ENCODE data around the gene MAGI1. TPM values are rescaled to one million over a fixed set of nuclear protein-coding genes. Genes with fewer than 3 reads are reported as not detected.

MAGI1 gene
- total and polyA plus RNA-seq, 2 donors (not counting 1 experiment from before 2014, with no cell fraction given) = 0.10 to 0.22 TPM

- CTCF ChIA-PET = no interaction called here
- Mint-ChIP-seq H3K9me3 (ENCODE audit: insufficient read depth) (peaks cover 3% of the 10 kb centered on the region), H3K4me3 (no peak overlapping the region), H3K4me1 (no peaks in the 10 kb centered on the region), H3K27ac (no peak overlapping the region), H3K27me3 (no peaks in the 10 kb centered on the region)
- Histone ChIP-seq H3K79me2 (ENCODE audit: control insufficient read depth, insufficient read depth, low read length) (no peaks in the 10 kb centered on the region), H3K4me1 (ENCODE audit: control insufficient read depth in 2 of 2, insufficient read depth in 2 of 2, low read length in 2 of 2) (no peaks in the 10 kb centered on the region), H3K27me3 (replicated peaks in 1 of 4; ENCODE audit: control extremely low read depth in 1 of 4, control insufficient read depth in 3 of 4, insufficient read depth in 4 of 4, low read length in 3 of 4) (no peaks in the 10 kb centered on the region), H3K9me3 (ENCODE audit: control extremely low read depth in 1 of 3, control insufficient read depth in 2 of 3, insufficient read depth in 1 of 3, low read length in 2 of 3) (no peaks in the 10 kb centered on the region), H3K36me3 (replicated peaks in 1 of 2; ENCODE audit: control extremely low read depth in 1 of 2, control insufficient read depth in 1 of 2, extremely low read depth in 1 of 2, insufficient read depth in 2 of 2, low read length in 1 of 2) (no peaks in the 10 kb centered on the region), H3K9ac (ENCODE audit: low read length) (no peak overlapping the region), H3K4me2 (replicated peaks; ENCODE audit: low read depth, low read length, poor library complexity, severe bottlenecking) (no peak overlapping the region), H2AFZ (ENCODE audit: insufficient read depth, low read depth, low read length, poor library complexity, severe bottlenecking) (no peak overlapping the region), H3K4me3 (ENCODE audit: control extremely low read depth in 1 of 5, extremely low read depth in 1 of 5, insufficient read depth in 1 of 5, low read depth in 2 of 5, low read length in 4 of 5) (no peak overlapping the region), H3K27ac (ENCODE audit: low read length in 2 of 2) (no peak overlapping the region), H4K20me1 (ENCODE audit: control insufficient read depth, insufficient read depth, low read length, poor library complexity, severe bottlenecking) (no peaks in the 10 kb centered on the region)
- POLR2A ChIA-PET = no interaction called here
- 83% methylated on average over 2 of the region's 3 CpGs for WGBS (ENCODE audit: insufficient coverage)
- TF ChIP-seq CTCF (IDR thresholded peaks at IDR 0.05) (no peak), EZH2 (IDR thresholded peaks at IDR 0.05; ENCODE audit: borderline replicate concordance, insufficient read depth, low read depth, low read length, poor library complexity, severe bottlenecking) (no peak)
- intact Hi-C loops (cut with micrococcal nuclease) = no loop called here
- ATAC-seq (ENCODE audit: low read depth) (no peak), DNase-seq (no peak)
Observed at GRCh38 chr3:65425880-65426279, 612.8 kb downstream of the MAGI1 start.

GRCh38 chr3:65422154-65422553, 616.6 kb downstream of the MAGI1 start:
- POLR2A ChIA-PET = no interaction called here
- H3K4me3 ChIP-seq (ENCODE audit: control extremely low read depth in 1 of 5, extremely low read depth in 1 of 5, insufficient read depth in 1 of 5, low read depth in 2 of 5, low read length in 4 of 5) = no peak overlapping the region
- H3K9ac ChIP-seq (ENCODE audit: low read length) = no peak overlapping the region
- H3K4me2 ChIP-seq (replicated peaks; ENCODE audit: low read depth, low read length, poor library complexity, severe bottlenecking) = no peak overlapping the region
- H3K27me3 ChIP-seq (replicated peaks in 1 of 4; ENCODE audit: control extremely low read depth in 1 of 4, control insufficient read depth in 3 of 4, insufficient read depth in 4 of 4, low read length in 3 of 4) = no peaks in the 10 kb centered on the region
- H3K79me2 ChIP-seq (ENCODE audit: control insufficient read depth, insufficient read depth, low read length) = no peaks in the 10 kb centered on the region
- H3K4me1 ChIP-seq (ENCODE audit: control insufficient read depth in 2 of 2, insufficient read depth in 2 of 2, low read length in 2 of 2) = no peaks in the 10 kb centered on the region
- H3K27ac ChIP-seq (ENCODE audit: low read length in 2 of 2) = no peak overlapping the region
- no CpG with 5 or more reads among the region's 3 CpGs for WGBS (ENCODE audit: insufficient coverage)
- no peak for ATAC-seq (ENCODE audit: low read depth)
- H3K9me3 ChIP-seq (ENCODE audit: control extremely low read depth in 1 of 3, control insufficient read depth in 2 of 3, insufficient read depth in 1 of 3, low read length in 2 of 3) = no peaks in the 10 kb centered on the region
- Mint-ChIP-seq H3K27ac (no peak overlapping the region), H3K4me1 (no peaks in the 10 kb centered on the region), H3K27me3 (no peaks in the 10 kb centered on the region), H3K4me3 (no peak overlapping the region), H3K9me3 (ENCODE audit: insufficient read depth) (no peaks in the 10 kb centered on the region)
- H4K20me1 ChIP-seq (ENCODE audit: control insufficient read depth, insufficient read depth, low read length, poor library complexity, severe bottlenecking) = no peaks in the 10 kb centered on the region
- no peaks in the 10 kb centered on the region for H3K36me3 ChIP-seq (replicated peaks in 1 of 2; ENCODE audit: control extremely low read depth in 1 of 2, control insufficient read depth in 1 of 2, extremely low read depth in 1 of 2, insufficient read depth in 2 of 2, low read length in 1 of 2)
- no peak for DNase-seq
- intact Hi-C loops (cut with micrococcal nuclease) = no loop called here
- H2AFZ ChIP-seq (ENCODE audit: insufficient read depth, low read depth, low read length, poor library complexity, severe bottlenecking) = no peak overlapping the region
- no peak for TF ChIP-seq CTCF (IDR thresholded peaks at IDR 0.05)
- no peak for TF ChIP-seq EZH2 (IDR thresholded peaks at IDR 0.05; ENCODE audit: borderline replicate concordance, insufficient read depth, low read depth, low read length, poor library complexity, severe bottlenecking)
- CTCF ChIA-PET = no interaction called here
